Testis (tissue), 2 donors: ENCODE results near the gene PHF2.

Experiments
- POLR2A ChIP-seq: fragments of 450-650 bp; IDR thresholded peaks from one replicate; pipeline ENCODE4 v1.6.1; 2017; ENCODE audit warnings: antibody characterized with exemption, mild to moderate bottlenecking, moderate library complexity
- TF ChIP-seq, protein P1 (sequence below), 3 experiments: fragments of 450-650 bp in 2 of 3; fragments of 200-600 bp in 1 of 3; sonication (generic) in 1 of 3; IDR thresholded peaks; one replicate each; pipeline ENCODE4 v1.5.1; 2016 to 2019; ENCODE audit warnings: antibody characterized with exemption in 3 of 3, mild to moderate bottlenecking in 2 of 3, moderate library complexity in 1 of 3

DNA sequence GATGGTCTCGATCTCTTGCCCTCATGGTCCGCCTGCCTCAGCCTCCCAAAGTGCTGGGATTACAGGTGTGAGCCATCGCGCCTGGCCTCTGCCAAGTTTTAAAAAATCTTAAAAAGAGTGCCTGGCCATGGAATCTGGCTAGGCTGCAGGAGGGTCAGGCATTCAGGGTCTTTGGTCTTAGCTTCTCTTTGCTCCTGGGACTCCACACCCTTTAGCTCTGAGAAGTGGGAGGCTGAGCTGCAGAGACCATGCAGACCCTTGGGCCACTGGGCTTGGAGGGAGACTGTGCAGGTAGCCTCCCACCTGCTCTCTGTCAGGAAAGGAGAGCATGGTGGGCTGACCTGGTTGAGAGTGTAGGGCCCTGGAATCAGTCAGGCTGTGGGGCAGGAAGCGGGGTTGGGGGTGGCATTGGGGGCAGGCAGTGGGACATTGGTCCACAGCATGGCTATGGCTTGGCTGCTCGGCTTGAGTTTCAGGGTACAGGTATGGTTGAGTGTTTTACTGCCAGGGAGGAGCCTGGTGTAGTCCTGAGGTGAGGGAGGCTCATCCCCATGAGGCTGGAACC lies 20.8 kb downstream of the PHF2 start:
- TF ChIP-seq, protein P1, sequence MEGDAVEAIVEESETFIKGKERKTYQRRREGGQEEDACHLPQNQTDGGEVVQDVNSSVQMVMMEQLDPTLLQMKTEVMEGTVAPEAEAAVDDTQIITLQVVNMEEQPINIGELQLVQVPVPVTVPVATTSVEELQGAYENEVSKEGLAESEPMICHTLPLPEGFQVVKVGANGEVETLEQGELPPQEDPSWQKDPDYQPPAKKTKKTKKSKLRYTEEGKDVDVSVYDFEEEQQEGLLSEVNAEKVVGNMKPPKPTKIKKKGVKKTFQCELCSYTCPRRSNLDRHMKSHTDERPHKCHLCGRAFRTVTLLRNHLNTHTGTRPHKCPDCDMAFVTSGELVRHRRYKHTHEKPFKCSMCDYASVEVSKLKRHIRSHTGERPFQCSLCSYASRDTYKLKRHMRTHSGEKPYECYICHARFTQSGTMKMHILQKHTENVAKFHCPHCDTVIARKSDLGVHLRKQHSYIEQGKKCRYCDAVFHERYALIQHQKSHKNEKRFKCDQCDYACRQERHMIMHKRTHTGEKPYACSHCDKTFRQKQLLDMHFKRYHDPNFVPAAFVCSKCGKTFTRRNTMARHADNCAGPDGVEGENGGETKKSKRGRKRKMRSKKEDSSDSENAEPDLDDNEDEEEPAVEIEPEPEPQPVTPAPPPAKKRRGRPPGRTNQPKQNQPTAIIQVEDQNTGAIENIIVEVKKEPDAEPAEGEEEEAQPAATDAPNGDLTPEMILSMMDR (IDR thresholded peaks at IDR 0.05), result no peak
- TF ChIP-seq POLR2A, result no peak
